GM12873 (cell line): Measurements from ENCODE around the gene PHYHIPL.

ENCODE experiments used
- CTCF ChIP-seq: IDR thresholded peaks from 2 replicates; pipeline ENCODE4 v1.5.1; 2012; ENCODE audit warnings: low read depth, mild to moderate bottlenecking, moderate library complexity, low read length, control low read depth; ENCODE audit not compliant: insufficient read depth; ENCODE audit errors: missing control alignments

Gene PHYHIPL

DNA sequence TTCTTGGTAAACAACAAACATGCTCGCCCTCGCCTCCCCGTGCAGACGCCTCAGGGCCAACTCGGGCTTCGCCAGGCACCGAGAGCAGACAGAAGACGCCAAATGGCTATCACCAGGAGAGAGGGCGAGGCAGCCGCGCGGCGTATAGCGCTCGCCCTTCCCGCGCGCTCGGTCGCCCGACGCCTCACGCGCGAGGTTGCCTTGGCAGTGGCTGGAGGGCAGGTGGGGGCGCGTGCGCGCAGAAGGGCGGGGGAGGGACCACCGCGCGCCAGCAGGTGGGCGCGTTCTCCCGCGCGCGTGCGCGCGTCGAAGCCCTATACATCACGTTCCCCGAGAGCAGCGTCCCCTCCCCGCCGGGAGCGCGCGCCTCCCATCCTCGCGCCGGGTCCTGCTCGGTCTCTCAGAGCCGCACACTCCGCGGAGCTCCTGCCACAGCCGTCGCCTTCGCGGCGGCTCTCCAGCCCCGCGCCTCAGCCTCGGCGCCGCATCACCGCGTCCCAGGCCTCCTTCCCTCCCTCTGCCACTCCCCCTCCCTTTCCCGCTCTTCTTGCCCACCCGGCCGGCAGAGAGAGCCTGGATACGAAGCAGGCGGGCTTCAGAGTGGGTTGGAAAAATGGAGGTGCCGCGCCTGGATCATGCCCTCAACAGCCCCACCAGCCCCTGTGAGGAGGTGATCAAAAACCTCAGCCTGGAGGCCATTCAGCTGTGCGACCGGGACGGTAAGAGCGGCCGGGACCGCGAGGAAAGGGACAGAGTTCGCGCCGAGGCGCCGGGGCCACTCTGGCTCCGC lies at the start of gene PHYHIPL:
TSS of gene PHYHIPL (plus strand) at position 403 of the 790 bp plus-strand sequence. CDS start at position 614, 211 bp downstream.
- no peak for TF ChIP-seq CTCF

- no peak for TF ChIP-seq CTCF
Observed at GRCh38 chr10:59126991-59127390, 49.5 kb upstream of the PHYHIPL start.

DNA sequence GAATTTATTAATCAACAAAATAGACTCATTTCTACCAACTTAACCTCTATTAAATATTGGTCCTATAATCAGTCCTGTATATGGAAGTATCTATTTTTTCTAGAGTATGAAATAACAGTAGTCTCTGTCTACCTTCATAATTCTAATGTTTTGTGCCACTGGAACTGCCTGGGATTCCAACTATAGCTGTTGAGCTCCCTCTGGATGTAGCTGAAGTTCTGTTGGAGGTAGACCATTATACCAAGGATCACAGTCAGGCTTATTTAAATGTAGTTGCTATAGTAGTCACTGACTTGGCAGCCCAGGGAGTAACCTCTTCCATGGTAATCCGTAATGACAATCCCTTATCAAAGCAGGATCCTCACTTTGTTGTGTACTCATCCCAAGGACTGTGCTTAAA lies 48.5 kb upstream of the PHYHIPL start:
- no peak for TF ChIP-seq CTCF

DNA sequence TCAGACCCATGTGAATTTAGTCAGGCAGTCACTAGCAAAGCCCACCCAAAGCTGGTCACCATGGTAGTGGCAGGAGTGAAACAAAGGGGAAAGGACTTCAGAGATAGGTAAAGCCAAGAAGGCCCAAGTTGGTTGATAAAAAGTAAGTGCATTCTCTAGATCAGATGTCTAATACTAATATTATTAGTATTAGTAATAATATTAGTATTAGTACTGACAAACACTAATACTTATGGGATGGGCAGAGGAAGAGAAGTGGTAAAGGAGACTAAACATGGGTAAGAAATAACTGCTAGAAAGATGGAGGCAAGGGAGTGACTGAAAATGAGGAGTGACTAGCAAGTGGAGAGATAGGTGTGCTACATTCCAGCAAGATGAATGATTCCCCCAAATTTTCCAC lies 46.6 kb upstream of the PHYHIPL start:
- no peak for TF ChIP-seq CTCF

DNA sequence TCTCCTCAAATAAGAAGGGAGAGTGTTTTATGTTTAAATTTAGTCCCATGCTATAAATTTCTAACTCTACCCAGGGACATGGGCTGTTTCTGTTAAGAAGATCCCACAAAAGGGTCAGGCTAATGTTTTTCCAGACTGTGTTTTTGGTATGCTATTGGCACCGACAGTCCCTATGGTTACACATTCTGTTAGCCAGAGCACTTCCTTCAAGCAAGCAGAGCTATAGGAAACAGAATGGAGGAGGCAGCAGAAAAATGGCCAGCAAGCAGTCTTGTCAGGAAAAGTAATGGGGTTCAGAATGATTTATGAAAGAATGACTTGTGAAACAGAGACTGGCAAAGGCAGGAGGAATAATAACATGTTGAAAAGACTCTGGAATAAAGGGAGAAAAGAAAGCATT lies 44.8 kb upstream of the PHYHIPL start:
- no peak for TF ChIP-seq CTCF

GRCh38 chr10:59133841-59134593 lies 42.4 kb upstream of the PHYHIPL start:
- TF ChIP-seq CTCF = no peak

DNA sequence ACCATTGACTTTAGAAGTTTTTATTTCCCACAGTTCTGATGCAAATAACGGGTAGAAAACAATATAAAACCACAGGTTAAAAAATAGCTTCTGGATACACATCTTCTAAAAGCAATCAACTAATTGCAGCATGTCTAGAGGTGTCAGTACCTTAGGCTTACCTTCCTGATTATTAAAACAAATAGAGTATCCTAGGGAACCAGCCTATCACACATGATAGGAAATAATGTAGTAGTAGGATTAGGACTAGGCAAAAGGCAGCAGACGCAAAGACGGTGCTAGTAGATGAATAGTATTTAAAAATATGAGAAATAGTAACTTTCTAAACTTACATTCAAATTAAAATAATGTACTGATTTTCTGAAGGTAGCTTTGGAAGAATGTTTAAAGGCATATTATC lies 41.7 kb upstream of the PHYHIPL start:
- TF ChIP-seq CTCF = no peak
